Left lung (tissue), 10 donors: ENCODE data around the gene ALDH16A1. TPM values are rescaled to one million over a fixed set of nuclear protein-coding genes. Genes with fewer than 3 reads are reported as not detected.
A peak's percentile ranks its signal among the peaks of the same experiment; 100 is the strongest.

Source experiments
- ATAC-seq: fragments of 200-7000 bp; cut with Tn5 transposase; one replicate; pipeline ENCODE4 v1.9.1; 2020; ENCODE audit warnings: moderate library complexity
- DNase-seq, 4 donors: peaks; one replicate each; pipeline ENCODE4 v3.0.0-alpha.2; 2013 to 2020
- H3K27ac ChIP-seq, 2 donors: fragments of 200-600 bp; sonication (generic) in 1 of 2; one replicate each; pipeline versions ENCODE4 v1.5.0 to v1.8.0; 2020 to 2021
- H3K27me3 ChIP-seq, 2 donors: fragments of 200-600 bp; sonication (generic) in 1 of 2; one replicate each; pipeline versions ENCODE4 v1.5.0 to v1.8.0; 2020 to 2021
- H3K36me3 ChIP-seq, 2 donors: fragments of 200-600 bp; sonication (generic) in 1 of 2; one replicate each; pipeline versions ENCODE4 v1.5.0 to v1.8.0; 2020 to 2021
- H3K4me1 ChIP-seq, 2 donors: fragments of 200-600 bp; one replicate each; pipeline ENCODE4 v1.8.0; 2021
- H3K4me3 ChIP-seq, 2 donors: fragments of 200-600 bp; sonication (generic) in 1 of 2; one replicate each; pipeline versions ENCODE4 v1.5.0 to v1.8.0; 2020 to 2021; ENCODE audit warnings: mild to moderate bottlenecking in 1 of 2
- H3K9me3 ChIP-seq, 2 donors: fragments of 200-600 bp; sonication (generic) in 1 of 2; one replicate each; pipeline versions ENCODE4 v1.5.0 to v1.8.0; 2020 to 2021
- intact Hi-C, 2 donors: fragments of 100-400 bp; cut with DNase I; formaldehyde crosslinking; loops; one replicate each; pipeline versions ENCODE4 v1.11.2 to v1.14.2; 2022
- polyA plus RNA-seq, 6 donors: library from polyadenylated mRNA; unstranded; fragments of 120-200 nt; gene quantifications; one replicate each; pipeline ENCODE4 v1.2.1, GENCODE V29; 2013; ENCODE audit not compliant: insufficient read length in 6 of 6
- total RNA-seq, 2 donors: library from RNA; stranded (reverse); fragmentation: NEBNext Ultra II Directional; extraction: Animal tissue kit (Norgen Biotek cat#: 25700); gene quantifications; one replicate each; pipeline ENCODE4 v1.2.1, GENCODE V29; 2021
- TF ChIP-seq, protein P1 (sequence below), 2 donors: fragments of 200-600 bp; sonication (generic) in 1 of 2; IDR thresholded peaks; one replicate each; pipeline versions ENCODE4 v1.5.0 to v1.8.0; 2021; ENCODE audit warnings: antibody characterized with exemption in 2 of 2
- donor health status: DM: no; HTN: yes; CAD: no.
- donor health status: DM: no; HTN: no; CAD: no.

ALDH16A1 gene
- total and polyA plus RNA-seq, 8 donors: 12.6 to 54.2 (median 18.1) TPM

DNA sequence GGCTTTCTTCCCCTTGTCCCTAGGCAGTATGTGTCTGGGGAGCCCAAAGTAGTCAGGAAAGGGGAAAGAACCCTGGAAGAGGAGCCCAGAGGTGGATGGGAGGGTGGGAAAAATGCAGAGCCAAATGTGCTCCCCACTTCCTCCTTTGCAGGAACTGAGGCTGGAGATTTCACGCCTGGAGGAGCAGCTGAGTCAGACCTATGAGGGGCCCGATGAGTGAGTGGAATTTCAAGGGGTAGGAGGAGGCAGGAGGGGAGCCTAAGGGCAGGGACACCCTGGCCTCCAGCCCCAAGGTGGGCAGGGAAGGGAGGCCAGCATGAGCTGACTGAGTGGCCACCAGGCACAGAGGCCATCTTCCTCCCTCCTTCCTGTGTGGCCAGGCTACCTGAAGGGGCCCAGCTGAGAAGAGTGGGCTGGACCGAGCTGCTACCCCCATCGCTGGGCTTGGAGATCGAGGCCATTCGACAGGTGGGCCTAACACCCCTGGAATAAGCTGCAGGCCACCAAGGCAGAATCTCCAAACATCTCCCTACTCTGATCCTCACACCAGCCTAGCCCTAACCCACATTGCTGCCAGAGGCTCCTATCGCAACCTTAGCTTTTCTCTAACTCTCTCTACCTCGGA is 44.1 kb upstream of the ALDH16A1 start:
- Histone ChIP-seq H3K4me1 (peaks cover 0 to 13% of the 10 kb centered on the region in 2 donors), H3K36me3 (no peaks in the 10 kb centered on the region), H3K4me3 (no peak overlapping the region), H3K27ac (no peak overlapping the region), H3K27me3 (peaks cover 0 to 5% of the 10 kb centered on the region in 2 donors), H3K9me3 (no peaks in the 10 kb centered on the region)
- intact Hi-C loops: no loop called here
- ATAC-seq: peak; percentile 27
- no peak for DNase-seq
- TF ChIP-seq, protein P1, sequence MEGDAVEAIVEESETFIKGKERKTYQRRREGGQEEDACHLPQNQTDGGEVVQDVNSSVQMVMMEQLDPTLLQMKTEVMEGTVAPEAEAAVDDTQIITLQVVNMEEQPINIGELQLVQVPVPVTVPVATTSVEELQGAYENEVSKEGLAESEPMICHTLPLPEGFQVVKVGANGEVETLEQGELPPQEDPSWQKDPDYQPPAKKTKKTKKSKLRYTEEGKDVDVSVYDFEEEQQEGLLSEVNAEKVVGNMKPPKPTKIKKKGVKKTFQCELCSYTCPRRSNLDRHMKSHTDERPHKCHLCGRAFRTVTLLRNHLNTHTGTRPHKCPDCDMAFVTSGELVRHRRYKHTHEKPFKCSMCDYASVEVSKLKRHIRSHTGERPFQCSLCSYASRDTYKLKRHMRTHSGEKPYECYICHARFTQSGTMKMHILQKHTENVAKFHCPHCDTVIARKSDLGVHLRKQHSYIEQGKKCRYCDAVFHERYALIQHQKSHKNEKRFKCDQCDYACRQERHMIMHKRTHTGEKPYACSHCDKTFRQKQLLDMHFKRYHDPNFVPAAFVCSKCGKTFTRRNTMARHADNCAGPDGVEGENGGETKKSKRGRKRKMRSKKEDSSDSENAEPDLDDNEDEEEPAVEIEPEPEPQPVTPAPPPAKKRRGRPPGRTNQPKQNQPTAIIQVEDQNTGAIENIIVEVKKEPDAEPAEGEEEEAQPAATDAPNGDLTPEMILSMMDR (IDR thresholded peaks at IDR 0.05): no peak

- Histone ChIP-seq H3K36me3 (no peaks in the 10 kb centered on the region), H3K4me3 (no peak overlapping the region), H3K27ac (peak overlapping the region in 1 of 2 donors; percentile 18), H3K4me1 (peaks cover 0 to 13% of the 10 kb centered on the region in 2 donors), H3K27me3 (peaks cover 0 to 5% of the 10 kb centered on the region in 2 donors), H3K9me3 (no peaks in the 10 kb centered on the region)
- intact Hi-C loops: no loop called here
- peak; percentile 56 for ATAC-seq
- TF ChIP-seq, protein P1 (IDR thresholded peaks at IDR 0.05): no peak
- DNase-seq: no peak
Observed at GRCh38 chr19:49409441-49410029, 43.5 kb upstream of the ALDH16A1 start.

GRCh38 chr19:49411681-49412326 is 41.2 kb upstream of the ALDH16A1 start:
- Histone ChIP-seq H3K27me3 (peaks cover 0 to 23% of the 10 kb centered on the region in 2 donors), H3K4me3 (no peak overlapping the region), H3K9me3 (no peaks in the 10 kb centered on the region), H3K36me3 (no peaks in the 10 kb centered on the region), H3K27ac (no peak overlapping the region), H3K4me1 (peaks cover 0 to 13% of the 10 kb centered on the region in 2 donors)
- intact Hi-C loops: no loop called here
- ATAC-seq (no peak), DNase-seq (no peak)
- TF ChIP-seq, protein P1 (IDR thresholded peaks at IDR 0.05): no peak

- Histone ChIP-seq H3K4me3 (no peak overlapping the region), H3K36me3 (no peaks in the 10 kb centered on the region), H3K9me3 (no peaks in the 10 kb centered on the region), H3K27ac (no peak overlapping the region), H3K27me3 (peaks cover 0 to 29% of the 10 kb centered on the region in 2 donors), H3K4me1 (peaks cover 0 to 13% of the 10 kb centered on the region in 2 donors)
- ATAC-seq: no peak
- intact Hi-C loops: no loop called here
- TF ChIP-seq, protein P1 (IDR thresholded peaks at IDR 0.05): no peak
- DNase-seq: peak in 2 of 4 donors; percentile 42 to 74
Observed at GRCh38 chr19:49413348-49413747, 39.7 kb upstream of the ALDH16A1 start.

- DNase-seq (no peak), ATAC-seq (no peak)
- no peak overlapping the region for H3K4me3 ChIP-seq
- intact Hi-C loops: no loop called here
- TF ChIP-seq, protein P1 (IDR thresholded peaks at IDR 0.05): no peak
- no peak overlapping the region for H3K27ac ChIP-seq
- no peaks in the 10 kb centered on the region for H3K36me3 ChIP-seq
- peaks cover 0 to 8% of the 10 kb centered on the region in 2 donors for H3K4me1 ChIP-seq
- peaks cover 0 to 38% of the 10 kb centered on the region in 2 donors for H3K27me3 ChIP-seq
- H3K9me3 ChIP-seq: no peaks in the 10 kb centered on the region
Observed at GRCh38 chr19:49414256-49414655, 38.8 kb upstream of the ALDH16A1 start.
